ENCODE measurements around the gene SMG6. TPM values are rescaled to one million over a fixed set of nuclear protein-coding genes. Genes with fewer than 3 reads are reported as not detected.
"Not testable (repeated sequence)": the region's sequence is repeated elsewhere in the genome, so short reads cannot be mapped to it uniquely, and the experiment has no call there.

The SMG6 gene
- total RNA-seq, 1 donor from 2014 or later: 21.0 TPM

DNA sequence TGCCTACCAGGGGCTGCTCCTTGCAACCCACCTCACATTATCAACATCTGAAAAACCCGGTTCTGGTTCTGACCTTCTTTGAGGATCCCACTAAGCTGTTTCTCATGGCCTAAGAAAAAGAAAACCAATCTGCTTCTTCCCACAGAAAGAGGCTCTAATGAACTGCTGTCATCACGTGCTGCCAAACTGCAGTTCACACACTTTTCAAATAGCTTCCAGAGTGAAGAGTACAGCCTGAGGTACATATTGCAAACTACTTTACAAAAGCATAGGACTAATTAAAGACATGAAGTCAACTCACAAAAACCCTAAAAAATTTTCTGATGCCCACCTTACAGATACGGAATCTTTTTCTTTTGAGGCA lies 36.7 kb downstream of the SMG6 start:
- ATAC-seq (no peak), DNase-seq (ENCODE audit: missing footprints) (no peak)
- intact Hi-C loops (cut with DNase I): no loop called here

GRCh38 chr17:2266045-2266864 lies 37.3 kb downstream of the SMG6 start:
- DNase-seq (ENCODE audit: missing footprints): no peak
- intact Hi-C loops (cut with DNase I): no loop called here
- ATAC-seq: no peak

GRCh38 chr17:2265166-2265565 lies 38.4 kb downstream of the SMG6 start:
- DNase-seq (ENCODE audit: missing footprints); intact Hi-C loops (cut with DNase I); ATAC-seq: not testable (repeated sequence)

- ATAC-seq (no peak), DNase-seq (ENCODE audit: missing footprints) (no peak)
- intact Hi-C loops (cut with DNase I): no loop called here
These were observed 39.3 kb downstream of the SMG6 start for GRCh38 chr17:2264067-2264860.

DNA sequence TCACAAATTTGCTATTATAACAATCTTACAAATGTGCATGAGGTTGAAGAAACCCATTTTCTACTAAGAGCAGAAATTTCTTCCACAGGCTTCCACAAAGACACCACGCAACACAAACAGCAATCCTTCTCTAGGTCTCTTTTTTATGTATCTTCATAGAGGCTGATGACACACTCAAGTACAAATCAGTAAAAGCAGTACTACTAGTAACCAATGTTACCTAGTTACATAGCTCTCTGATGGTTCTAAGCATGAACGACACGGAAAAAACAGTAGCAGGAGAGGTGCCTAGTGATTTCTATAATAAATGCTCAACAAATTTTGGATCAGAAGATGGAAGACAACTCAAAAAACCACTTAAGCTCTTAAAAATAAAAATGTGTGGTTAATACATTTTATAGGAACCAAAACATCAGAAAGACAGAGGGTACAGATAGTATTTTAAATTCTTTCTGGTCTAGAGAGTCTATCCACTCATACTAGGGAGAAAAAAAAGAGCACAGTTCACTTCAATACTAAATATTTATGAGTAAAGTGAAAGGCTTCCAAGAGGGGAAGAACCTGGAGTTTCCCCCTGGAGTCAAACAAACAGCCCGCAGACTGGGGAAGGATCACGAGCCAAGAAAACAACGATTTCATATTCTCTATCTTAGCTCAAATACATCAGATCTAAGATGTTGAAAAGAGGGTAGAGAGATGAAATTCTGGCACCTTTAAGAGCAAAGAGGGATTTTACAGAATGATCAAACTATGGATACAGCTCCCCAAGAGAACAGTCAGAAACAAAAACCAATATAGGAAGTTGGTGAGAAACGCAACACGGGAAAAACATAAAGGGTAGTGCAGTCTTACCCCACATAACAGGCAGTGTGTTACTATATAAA lies 40.2 kb downstream of the SMG6 start:
- intact Hi-C loops (cut with DNase I): no loop called here
- ATAC-seq: no peak
- DNase-seq (ENCODE audit: missing footprints): no peak

- DNase-seq (ENCODE audit: missing footprints) (no peak), ATAC-seq (peak; percentile 50)
- intact Hi-C loops (cut with DNase I): no loop called here
These were observed 41.4 kb downstream of the SMG6 start for GRCh38 chr17:2262135-2262587.

DNA sequence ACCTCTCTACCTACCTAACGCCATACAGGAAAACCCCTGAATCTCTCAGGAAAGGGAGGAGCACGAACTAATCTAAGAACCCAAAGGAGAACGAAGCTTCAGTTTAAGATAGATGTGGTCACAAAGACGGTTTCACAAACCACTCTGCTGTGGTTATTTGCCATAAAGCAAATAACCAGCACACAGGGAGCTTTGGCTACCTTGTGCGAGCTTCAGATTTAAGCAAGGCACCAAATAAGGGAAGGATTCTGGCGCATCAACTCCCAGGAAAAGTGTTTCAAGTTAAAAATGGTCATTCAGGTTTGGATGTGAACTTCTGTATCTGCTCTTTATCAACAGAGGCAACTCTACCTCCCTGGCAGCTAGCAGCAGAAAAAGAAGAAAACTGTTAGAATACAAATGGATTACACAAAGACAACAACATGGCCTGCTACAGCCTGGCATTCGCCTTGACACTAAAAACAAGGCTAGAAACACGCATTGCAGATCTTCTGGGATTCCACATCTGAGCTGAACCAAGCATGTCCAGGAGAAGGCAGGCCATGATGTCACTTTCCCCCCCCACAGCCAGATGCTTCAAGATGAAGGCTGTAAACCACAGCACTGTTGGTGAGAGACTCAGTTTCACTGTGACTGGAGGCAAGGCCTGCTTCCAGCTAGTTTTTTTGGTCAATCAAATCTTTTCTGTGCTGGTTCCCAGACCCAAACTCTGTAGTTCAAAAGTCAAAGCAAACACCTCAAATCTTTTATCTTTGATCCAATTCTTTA lies 43.6 kb downstream of the SMG6 start:
- DNase-seq (ENCODE audit: missing footprints) (no peak), ATAC-seq (no peak)
- intact Hi-C loops (cut with DNase I): no loop called here

DNA sequence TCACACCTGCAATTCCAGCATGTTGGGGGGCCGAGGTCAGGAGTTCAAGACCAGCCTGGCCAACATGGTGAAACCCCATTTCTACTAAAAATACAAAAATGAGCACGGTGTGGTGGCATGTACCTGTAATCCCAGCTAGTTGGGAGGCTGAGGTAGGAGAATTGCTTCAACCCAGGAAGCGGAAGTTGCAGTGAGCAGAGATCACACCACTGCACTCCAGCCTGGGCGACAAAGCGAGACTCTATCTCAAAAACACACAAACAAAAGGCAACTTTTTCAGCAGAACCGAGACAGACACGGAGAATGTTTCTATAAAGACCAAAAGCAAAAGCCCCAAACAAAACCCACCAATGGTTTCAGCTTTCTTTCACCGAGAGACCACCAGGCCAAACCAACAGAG lies 44.8 kb downstream of the SMG6 start:
- ATAC-seq; intact Hi-C loops (cut with DNase I); DNase-seq (ENCODE audit: missing footprints): not testable (repeated sequence)

DNA sequence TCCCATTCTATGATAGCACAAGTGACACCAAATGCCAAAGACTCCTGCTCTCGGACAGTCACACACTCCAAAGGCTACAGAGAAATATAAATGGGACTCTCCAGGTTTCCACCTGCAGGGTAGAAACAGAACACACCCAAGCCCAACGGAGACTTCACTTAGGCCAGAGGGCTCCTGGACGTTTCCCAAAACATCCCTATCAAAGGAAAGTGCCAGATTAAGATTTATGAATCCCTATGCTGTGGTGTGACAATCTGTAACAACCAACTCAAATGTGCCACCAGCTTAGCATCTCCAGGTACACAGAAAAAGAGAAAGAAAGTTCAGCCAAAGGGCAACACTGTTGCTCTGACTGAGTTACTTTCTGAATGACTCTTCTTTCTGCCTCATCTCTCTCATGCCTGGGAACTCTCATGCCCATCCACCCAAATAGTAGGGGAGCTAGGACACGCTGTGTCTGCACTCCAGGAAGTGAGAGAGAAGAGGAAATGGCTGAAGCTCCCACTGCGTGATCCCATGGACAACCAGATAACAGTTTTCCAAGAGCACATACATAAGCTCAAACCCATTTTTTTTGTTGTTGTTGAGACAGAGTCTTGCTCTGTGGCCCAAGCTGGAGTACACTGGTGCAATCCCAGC lies 49.7 kb downstream of the SMG6 start:
- DNase-seq (ENCODE audit: missing footprints) (no peak), ATAC-seq (no peak)
- intact Hi-C loops (cut with DNase I): no loop called here

DNA sequence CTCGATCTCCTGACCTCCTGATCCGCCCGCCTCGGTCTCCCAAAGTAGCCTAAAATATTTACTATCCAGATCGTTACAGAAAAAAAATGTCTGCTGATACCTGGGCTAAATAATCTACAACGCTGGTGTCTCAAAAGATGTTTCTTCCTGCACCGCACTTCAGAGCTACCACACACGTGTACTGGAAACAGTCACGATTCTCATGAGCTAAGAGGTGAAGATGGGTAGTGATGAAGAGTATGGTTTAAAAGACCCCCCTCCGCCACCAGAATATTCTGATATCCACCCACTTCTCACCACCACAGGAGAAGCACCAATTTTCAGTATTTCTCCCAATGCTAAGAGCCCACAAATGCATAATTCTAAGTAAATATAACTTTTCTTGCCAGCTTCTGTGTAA lies 50.2 kb downstream of the SMG6 start:
- no peak for ATAC-seq
- intact Hi-C loops (cut with DNase I): no loop called here
- DNase-seq (ENCODE audit: missing footprints): no peak

- intact Hi-C loops (cut with DNase I): no loop called here
- no peak for DNase-seq (ENCODE audit: missing footprints)
- ATAC-seq: no peak
These were observed 52.5 kb downstream of the SMG6 start for GRCh38 chr17:2251098-2251497.

- intact Hi-C loops (cut with DNase I): no loop called here
- ATAC-seq (no peak), DNase-seq (ENCODE audit: missing footprints) (no peak)
These were observed 53.2 kb downstream of the SMG6 start for GRCh38 chr17:2250140-2251095.

- no peak for ATAC-seq
- DNase-seq (ENCODE audit: missing footprints): no peak
- intact Hi-C loops (cut with DNase I): no loop called here
These were observed 56.6 kb downstream of the SMG6 start for GRCh38 chr17:2247005-2247404.

DNA sequence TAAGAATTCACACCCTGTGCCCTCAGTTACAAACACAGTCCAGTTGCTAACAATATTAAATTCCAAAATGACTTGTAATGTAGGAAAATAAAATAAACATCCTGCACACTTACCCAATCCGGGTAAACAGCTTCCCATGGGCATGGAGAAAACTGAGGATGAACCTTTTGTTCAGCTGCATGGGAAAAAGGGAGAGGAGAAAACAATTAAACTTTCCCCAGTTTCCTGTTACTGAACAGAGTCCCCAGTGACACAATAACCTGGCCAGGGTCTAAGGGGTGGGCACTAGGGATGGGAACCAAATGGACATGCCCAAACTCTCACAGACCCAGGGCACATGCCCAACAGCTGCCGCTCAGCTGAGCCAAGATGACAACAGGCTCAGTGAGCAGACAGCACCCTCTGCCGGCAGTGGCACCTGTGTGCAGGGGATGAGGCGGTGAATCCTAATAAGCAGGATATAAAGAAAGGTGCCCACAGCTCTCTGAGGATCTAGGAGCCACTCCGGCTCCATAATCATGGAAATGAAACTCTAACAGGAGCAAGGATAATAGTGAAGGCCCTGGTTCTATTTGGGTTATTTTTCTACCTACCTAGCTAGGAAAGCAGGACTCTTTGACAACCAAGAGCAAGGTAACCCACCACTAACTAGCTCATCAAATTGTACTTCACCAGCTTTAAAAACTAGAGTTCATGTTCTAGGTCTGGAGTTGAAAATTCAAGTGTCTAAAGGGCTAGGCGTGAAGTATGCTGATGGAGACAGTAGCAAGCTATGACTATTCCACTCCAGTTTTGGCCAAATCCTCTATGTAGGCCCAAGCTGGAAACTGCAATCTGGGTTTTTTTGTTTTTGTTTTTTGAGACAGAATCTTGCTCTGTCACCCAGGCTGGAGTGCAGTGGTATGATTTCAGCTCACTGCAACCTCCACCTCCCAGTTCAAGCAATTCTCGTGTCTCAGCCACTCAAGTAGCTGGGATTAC lies 58.8 kb downstream of the SMG6 start:
- intact Hi-C loops (cut with DNase I): loop anchor here (1.0 kb wide), 1 partner anchor 191 kb away; no protein-coding TSS in a partner anchor

GRCh38 chr17:2243953-2244352 lies 59.6 kb downstream of the SMG6 start:
- DNase-seq (ENCODE audit: missing footprints) (no peak), ATAC-seq (no peak)
- intact Hi-C loops (cut with DNase I): loop anchor here (1.0 kb wide), 1 partner anchor 190 kb away; no protein-coding TSS in a partner anchor

More for the DNA sequence above, 58.8 kb downstream of the SMG6 start:
- DNase-seq (ENCODE audit: missing footprints) (peak; percentile 95), ATAC-seq (peak; percentile 88)

GRCh38 chr17:2241823-2242222 lies 61.8 kb downstream of the SMG6 start:
- ATAC-seq (no peak), DNase-seq (ENCODE audit: missing footprints) (no peak)
- intact Hi-C loops (cut with DNase I): no loop called here

Data from Right ventricle myocardium inferior (tissue), 1 donor.